Activated naive CD8-positive, alpha-beta T cell treated with anti-CD3 and anti-CD28 coated beads, Interleukin-2, amount 50 U/mL, for 24 hours (primary cell): ENCODE data around the gene PRR7.

Experiments used
- ATAC-seq: fragments of 150-1000 bp; cut with Tn5 transposase; one replicate; pipeline ENCODE4 v1.10.0; 2021
- DNase-seq: peaks from one replicate; pipeline ENCODE4 v3.0.0; 2021
- H3K27ac Mint-ChIP-seq: one replicate; pipeline ENCODE4 v1.8.0; 2021; ENCODE audit warnings: mild to moderate bottlenecking, mixed read lengths
- H3K27me3 Mint-ChIP-seq: one replicate; pipeline ENCODE4 v1.8.0; 2021; ENCODE audit warnings: mixed read lengths
- H3K36me3 Mint-ChIP-seq: one replicate; pipeline ENCODE4 v1.8.0; 2021; ENCODE audit warnings: low read depth, mixed read lengths
- H3K4me1 Mint-ChIP-seq: one replicate; pipeline ENCODE4 v1.8.0; 2021; ENCODE audit warnings: mixed read lengths
- H3K4me3 Mint-ChIP-seq: one replicate; pipeline ENCODE4 v1.8.0; 2021; ENCODE audit warnings: mild to moderate bottlenecking, moderate library complexity, mixed read lengths
- H3K9me3 Mint-ChIP-seq: one replicate; pipeline ENCODE4 v1.8.0; 2021; ENCODE audit warnings: mixed read lengths

The PRR7 gene

GRCh38 chr5:177429248-177430040, 17.2 kb upstream of the PRR7 start:
- H3K36me3 Mint-ChIP-seq, result peaks cover 40% of the 10 kb centered on the region
- peak; percentile 33 for ATAC-seq
- peak overlapping the region; percentile 91 for H3K4me3 Mint-ChIP-seq
- DNase-seq, result peak; percentile 89
- peaks cover 3% of the 10 kb centered on the region for H3K27me3 Mint-ChIP-seq
- peak overlapping the region; percentile 87 for H3K27ac Mint-ChIP-seq
- H3K9me3 Mint-ChIP-seq, result no peaks in the 10 kb centered on the region
- H3K4me1 Mint-ChIP-seq, result peaks cover 82% of the 10 kb centered on the region

GRCh38 chr5:177430140-177430951, 16.3 kb upstream of the PRR7 start:
- DNase-seq, result no peak
- Mint-ChIP-seq H3K4me1 (peaks cover 84% of the 10 kb centered on the region), H3K27ac (peak overlapping the region; percentile 87)

GRCh38 chr5:177430972-177431316, 15.7 kb upstream of the PRR7 start:
- Mint-ChIP-seq H3K27ac (peak overlapping the region; percentile 87), H3K27me3 (peaks cover 3% of the 10 kb centered on the region), H3K9me3 (no peaks in the 10 kb centered on the region), H3K4me1 (peaks cover 85% of the 10 kb centered on the region), H3K4me3 (peak overlapping the region; percentile 91), H3K36me3 (peaks cover 46% of the 10 kb centered on the region)
- no peak for DNase-seq
- no peak for ATAC-seq

More at GRCh38 chr5:177430140-177430951, 16.3 kb upstream of the PRR7 start:
- peak overlapping the region; percentile 91 for H3K4me3 Mint-ChIP-seq
- H3K27me3 Mint-ChIP-seq, result peaks cover 3% of the 10 kb centered on the region
- H3K9me3 Mint-ChIP-seq, result no peaks in the 10 kb centered on the region
- H3K36me3 Mint-ChIP-seq, result peaks cover 42% of the 10 kb centered on the region
- ATAC-seq, result no peak

- Mint-ChIP-seq H3K9me3 (no peaks in the 10 kb centered on the region), H3K4me3 (peak overlapping the region; percentile 91), H3K36me3 (peaks cover 47% of the 10 kb centered on the region), H3K4me1 (peaks cover 83% of the 10 kb centered on the region), H3K27me3 (no peaks in the 10 kb centered on the region), H3K27ac (peak overlapping the region; percentile 87)
- peak; percentile 80 for DNase-seq
- peak; percentile 56 for ATAC-seq
Measured at GRCh38 chr5:177431317-177432142, 15.1 kb upstream of the PRR7 start.

GRCh38 chr5:177432143-177432838, 14.3 kb upstream of the PRR7 start:
- Mint-ChIP-seq H3K4me3 (peak overlapping the region; percentile 91), H3K9me3 (no peaks in the 10 kb centered on the region), H3K27ac (peak overlapping the region; percentile 87), H3K27me3 (no peaks in the 10 kb centered on the region), H3K4me1 (peaks cover 88% of the 10 kb centered on the region), H3K36me3 (peaks cover 51% of the 10 kb centered on the region)
- ATAC-seq (peak; percentile 3), DNase-seq (peak; percentile 71)

- Mint-ChIP-seq H3K36me3 (peaks cover 51% of the 10 kb centered on the region), H3K27me3 (no peaks in the 10 kb centered on the region)
Measured at GRCh38 chr5:177432839-177433657, 13.6 kb upstream of the PRR7 start.

GRCh38 chr5:177433658-177434217, 12.9 kb upstream of the PRR7 start:
- Mint-ChIP-seq H3K27ac (peak overlapping the region; percentile 87), H3K4me1 (peaks cover 86% of the 10 kb centered on the region), H3K4me3 (peak overlapping the region; percentile 58), H3K27me3 (no peaks in the 10 kb centered on the region), H3K9me3 (no peaks in the 10 kb centered on the region), H3K36me3 (peaks cover 56% of the 10 kb centered on the region)
- DNase-seq (no peak), ATAC-seq (no peak)

More at GRCh38 chr5:177432839-177433657, 13.6 kb upstream of the PRR7 start:
- Mint-ChIP-seq H3K4me3 (peak overlapping the region; percentile 91), H3K4me1 (peaks cover 88% of the 10 kb centered on the region), H3K9me3 (no peaks in the 10 kb centered on the region), H3K27ac (peak overlapping the region; percentile 60)
- DNase-seq (no peak), ATAC-seq (no peak)

GRCh38 chr5:177434437-177434836, 12.2 kb upstream of the PRR7 start:
- Mint-ChIP-seq H3K4me1 (peaks cover 85% of the 10 kb centered on the region), H3K36me3 (peaks cover 56% of the 10 kb centered on the region)

GRCh38 chr5:177434942-177435738, 11.5 kb upstream of the PRR7 start:
- Mint-ChIP-seq H3K27me3 (no peaks in the 10 kb centered on the region), H3K27ac (peak overlapping the region; percentile 87), H3K4me3 (no peak overlapping the region), H3K9me3 (no peaks in the 10 kb centered on the region), H3K4me1 (peaks cover 85% of the 10 kb centered on the region), H3K36me3 (peaks cover 57% of the 10 kb centered on the region)
- DNase-seq (no peak), ATAC-seq (no peak)

More at GRCh38 chr5:177434437-177434836, 12.2 kb upstream of the PRR7 start:
- H3K9me3 Mint-ChIP-seq, result no peaks in the 10 kb centered on the region
- ATAC-seq (peak; percentile 67), DNase-seq (peak; percentile 63)
- peak overlapping the region; percentile 87 for H3K27ac Mint-ChIP-seq
- H3K27me3 Mint-ChIP-seq, result no peaks in the 10 kb centered on the region
- peak overlapping the region; percentile 58 for H3K4me3 Mint-ChIP-seq

GRCh38 chr5:177435847-177436536, 10.6 kb upstream of the PRR7 start:
- H3K27ac Mint-ChIP-seq, result no peak overlapping the region
- peaks cover 52% of the 10 kb centered on the region for H3K36me3 Mint-ChIP-seq
- peaks cover 82% of the 10 kb centered on the region for H3K4me1 Mint-ChIP-seq
- H3K9me3 Mint-ChIP-seq, result no peaks in the 10 kb centered on the region
- H3K27me3 Mint-ChIP-seq, result no peaks in the 10 kb centered on the region
- H3K4me3 Mint-ChIP-seq, result no peak overlapping the region
- ATAC-seq (no peak), DNase-seq (no peak)

GRCh38 chr5:177437623-177438022, 9.0 kb upstream of the PRR7 start:
- H3K4me1 Mint-ChIP-seq, result peaks cover 71% of the 10 kb centered on the region
- no peak overlapping the region for H3K4me3 Mint-ChIP-seq
- no peak for DNase-seq
- no peaks in the 10 kb centered on the region for H3K27me3 Mint-ChIP-seq
- H3K27ac Mint-ChIP-seq, result peak overlapping the region; percentile 42
- peaks cover 48% of the 10 kb centered on the region for H3K36me3 Mint-ChIP-seq
- H3K9me3 Mint-ChIP-seq, result no peaks in the 10 kb centered on the region
- no peak for ATAC-seq

GRCh38 chr5:177438468-177438867, 8.1 kb upstream of the PRR7 start:
- H3K9me3 Mint-ChIP-seq, result no peaks in the 10 kb centered on the region
- peak overlapping the region; percentile 32 for H3K27ac Mint-ChIP-seq

More at GRCh38 chr5:177438468-177438867, 8.1 kb upstream of the PRR7 start:
- ATAC-seq (no peak), DNase-seq (no peak)
- no peaks in the 10 kb centered on the region for H3K27me3 Mint-ChIP-seq
- H3K4me1 Mint-ChIP-seq, result peaks cover 66% of the 10 kb centered on the region
- H3K4me3 Mint-ChIP-seq, result no peak overlapping the region
- peaks cover 46% of the 10 kb centered on the region for H3K36me3 Mint-ChIP-seq
